ENCODE data around the gene HS2ST1.

DNA sequence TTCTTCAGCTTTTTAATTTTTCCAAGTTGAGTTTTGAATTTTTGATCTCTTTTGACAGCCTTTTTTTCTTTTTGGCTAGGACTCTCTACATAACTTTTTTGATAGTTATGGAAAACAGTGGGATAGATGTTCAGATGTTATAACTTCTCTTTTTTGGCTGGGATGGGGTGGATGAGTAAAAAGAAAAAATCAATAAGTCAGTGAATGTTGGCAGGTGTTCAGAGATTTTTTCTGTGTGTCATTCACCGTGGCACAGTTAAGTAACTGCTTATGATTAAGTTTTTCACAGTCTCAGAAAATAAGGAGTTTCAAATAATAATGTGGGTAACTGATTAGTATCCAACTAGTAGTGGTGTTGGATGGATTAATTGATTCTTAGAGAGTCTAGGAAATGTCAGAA is 24.0 kb downstream of the HS2ST1 start:
- no peak for TF ChIP-seq POLR2A (IDR thresholded peaks at IDR 0.05)
- TF ChIP-seq, protein P1, sequence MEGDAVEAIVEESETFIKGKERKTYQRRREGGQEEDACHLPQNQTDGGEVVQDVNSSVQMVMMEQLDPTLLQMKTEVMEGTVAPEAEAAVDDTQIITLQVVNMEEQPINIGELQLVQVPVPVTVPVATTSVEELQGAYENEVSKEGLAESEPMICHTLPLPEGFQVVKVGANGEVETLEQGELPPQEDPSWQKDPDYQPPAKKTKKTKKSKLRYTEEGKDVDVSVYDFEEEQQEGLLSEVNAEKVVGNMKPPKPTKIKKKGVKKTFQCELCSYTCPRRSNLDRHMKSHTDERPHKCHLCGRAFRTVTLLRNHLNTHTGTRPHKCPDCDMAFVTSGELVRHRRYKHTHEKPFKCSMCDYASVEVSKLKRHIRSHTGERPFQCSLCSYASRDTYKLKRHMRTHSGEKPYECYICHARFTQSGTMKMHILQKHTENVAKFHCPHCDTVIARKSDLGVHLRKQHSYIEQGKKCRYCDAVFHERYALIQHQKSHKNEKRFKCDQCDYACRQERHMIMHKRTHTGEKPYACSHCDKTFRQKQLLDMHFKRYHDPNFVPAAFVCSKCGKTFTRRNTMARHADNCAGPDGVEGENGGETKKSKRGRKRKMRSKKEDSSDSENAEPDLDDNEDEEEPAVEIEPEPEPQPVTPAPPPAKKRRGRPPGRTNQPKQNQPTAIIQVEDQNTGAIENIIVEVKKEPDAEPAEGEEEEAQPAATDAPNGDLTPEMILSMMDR (IDR thresholded peaks at IDR 0.05), result no peak

All from uterus (tissue), 2 donors.